PC-3 (cell line): ENCODE measurements around the gene ANO4. TPM values are rescaled to one million over a fixed set of nuclear protein-coding genes. Genes with fewer than 3 reads are reported as not detected.

Experiments
- ATAC-seq: fragments of 200-7000 bp; cut with Tn5 transposase; 2 replicates; pipeline ENCODE4 v1.9.1; 2020; ENCODE audit warnings: mild to moderate bottlenecking, moderate library complexity
- BruUV-seq: library from RNA; stranded (reverse); fragments of 400-500 nt; replicated peaks from 2 replicates; lab custom pipeline; 2021; lab: Mats Ljungman, UMichigan
- CTCF ChIA-PET: fragments of 300-600 bp; sonication (Branson Sonifier 250); formaldehyde crosslinking; loops from one replicate; lab custom pipeline; 2022; ENCODE audit warnings: antibody characterized with exemption; lab: Charles Lee
- POLR2A ChIA-PET: fragments of 300-600 bp; sonication (Branson Sonifier 250); formaldehyde crosslinking; loops from one replicate; lab custom pipeline; 2022; ENCODE audit warnings: antibody characterized with exemption; ENCODE audit not compliant: unreplicated experiment; lab: Charles Lee
- DNase-seq: peaks from one replicate; pipeline ENCODE4 v3.0.0-alpha.2; 2015
- H2AFZ ChIP-seq: fragments of 300-600 bp; sonication (generic); 2 replicates; pipeline ENCODE4 v1.6.0; 2016; ENCODE audit warnings: antibody characterized with exemption, low read length
- H3F3A ChIP-seq: fragments of 300-600 bp; sonication (generic); one replicate; pipeline ENCODE4 v1.6.0; 2017; ENCODE audit warnings: antibody characterized with exemption, low read length, control low read depth, mild to moderate bottlenecking; ENCODE audit not compliant: unreplicated experiment
- H3K27ac ChIP-seq: fragments of 300-600 bp; sonication (generic); 2 replicates; pipeline ENCODE4 v1.5.1; 2016; ENCODE audit warnings: mild to moderate bottlenecking, low read length
- H3K27me3 ChIP-seq: fragments of 300-600 bp; sonication (generic); 2 replicates; pipeline ENCODE4 v1.6.1; 2016; ENCODE audit warnings: low read length, mixed read lengths
- H3K36me3 ChIP-seq: fragments of 300-600 bp; sonication (generic); 2 replicates; pipeline ENCODE4 v1.6.1; 2016; ENCODE audit warnings: low read depth, mixed run types, low read length, mixed read lengths
- H3K4me1 ChIP-seq: fragments of 300-600 bp; sonication (generic); 2 replicates; pipeline ENCODE4 v1.5.1; 2016; ENCODE audit warnings: low read length; ENCODE audit not compliant: insufficient read depth
- H3K4me2 ChIP-seq: fragments of 300-600 bp; sonication (generic); 2 replicates; pipeline ENCODE4 v1.6.0; 2016; ENCODE audit warnings: low read length
- H3K4me3 ChIP-seq: fragments of 300-600 bp; sonication (generic); 2 replicates; pipeline ENCODE4 v1.5.1; 2016; ENCODE audit warnings: mild to moderate bottlenecking, low read length, mixed read lengths
- H3K79me2 ChIP-seq: fragments of 300-600 bp; sonication (generic); 2 replicates; pipeline ENCODE4 v1.6.1; 2017; ENCODE audit warnings: low read length, mixed read lengths
- H3K9ac ChIP-seq: fragments of 300-600 bp; sonication (generic); 2 replicates; pipeline ENCODE4 v1.6.0; 2016; ENCODE audit warnings: mild to moderate bottlenecking, low read length
- H3K9me2 ChIP-seq: fragments of 300-600 bp; sonication (generic); replicated peaks from 2 replicates; pipeline ENCODE4 v1.6.1; 2016; ENCODE audit warnings: mixed run types, low read length, mixed read lengths
- H3K9me3 ChIP-seq: fragments of 300-600 bp; sonication (generic); 2 replicates; pipeline ENCODE4 v1.6.1; 2016; ENCODE audit warnings: low read length, mixed read lengths
- H4K20me1 ChIP-seq: fragments of 300-600 bp; sonication (generic); 2 replicates; pipeline ENCODE4 v1.6.1; 2016; ENCODE audit warnings: low read length, mixed read lengths
- EZH2 ChIP-seq: fragments of 300-600 bp; sonication (generic); IDR thresholded peaks from one replicate; pipeline ENCODE4 v1.6.1; 2017; ENCODE audit warnings: antibody characterized with exemption, mild to moderate bottlenecking, low read length; ENCODE audit not compliant: unreplicated experiment
- EZH2phosphoT487 ChIP-seq: fragments of 300-600 bp; sonication (generic); IDR thresholded peaks from 2 replicates; pipeline ENCODE4 v1.6.1; 2018; ENCODE audit warnings: mild to moderate bottlenecking, antibody characterized with exemption, low read length, borderline replicate concordance
- intact Hi-C: fragments of 100-400 bp; cut with micrococcal nuclease; formaldehyde crosslinking; loops from 2 replicates; pipeline ENCODE4 v1.9.0; 2023
- total RNA-seq: library from RNA; depleted of rRNA; stranded (reverse); fragments of >200 nt; gene quantifications from 2 replicates; pipeline ENCODE4 v1.2.3, GENCODE V29; 2014
- TF ChIP-seq, protein P1 (sequence below): fragments of 300-600 bp; sonication (generic); conservative IDR thresholded peaks from 2 replicates; pipeline ENCODE4 v1.5.1; 2017; ENCODE audit warnings: antibody characterized with exemption, low read depth, mild to moderate bottlenecking, low read length

The ANO4 gene
- total RNA-seq, 1 experiment from 2014 or later: not detected

DNA sequence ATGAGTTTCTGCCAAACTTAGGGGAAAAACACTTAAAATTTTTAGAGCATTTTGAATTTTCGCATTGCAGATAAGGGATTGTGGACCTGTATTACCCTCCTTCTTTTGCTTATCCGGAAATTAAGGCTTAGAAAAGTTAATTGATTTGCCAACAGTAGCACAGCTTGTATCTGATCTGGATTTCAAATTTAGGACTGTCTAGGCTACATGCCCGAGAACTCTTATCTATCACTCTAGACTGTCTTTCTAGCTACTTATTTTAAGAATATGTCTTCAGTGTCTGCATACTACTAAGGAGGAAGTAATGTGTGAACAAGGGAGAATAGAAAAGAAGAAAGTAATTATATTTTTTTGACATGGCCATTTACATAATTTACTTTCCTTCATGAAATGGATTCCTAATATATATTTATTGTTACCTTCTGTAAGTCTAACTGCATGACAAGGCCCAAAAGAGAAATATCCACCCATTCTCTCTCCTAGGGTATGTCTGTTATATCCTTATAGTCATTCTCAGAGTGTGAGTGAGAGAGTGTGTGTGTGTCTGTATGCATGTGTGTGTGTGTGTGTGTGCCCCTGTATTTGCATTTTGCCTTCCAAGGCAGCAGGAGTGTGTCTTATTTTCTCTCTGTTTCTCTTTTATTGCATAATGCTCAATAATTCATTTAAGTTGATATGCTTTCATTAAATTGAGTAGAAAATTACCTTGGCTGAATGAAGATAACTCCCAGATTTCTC is 283.4 kb downstream of the ANO4 start:
- Histone ChIP-seq H3K4me3 (no peak overlapping the region), H3K4me2 (no peak overlapping the region), H3K9me2 (no peaks in the 10 kb centered on the region), H3K9me3 (0 out of 2 replicates have a peak, but pooled peaks cover 9% of the 10 kb centered on the region), H3F3A (no peaks in the 10 kb centered on the region), H3K79me2 (no peaks in the 10 kb centered on the region), H3K27me3 (peaks cover 4% of the 10 kb centered on the region; the same call in 1 of the 2 replicates), H3K27ac (no peak overlapping the region), H3K36me3 (no peaks in the 10 kb centered on the region), H3K9ac (no peak overlapping the region), H2AFZ (no peak overlapping the region), H3K4me1 (no peaks in the 10 kb centered on the region), H4K20me1 (no peaks in the 10 kb centered on the region)
- ChIA-PET CTCF (interaction anchor here (0.5 kb wide), 1 partner anchor 130 kb away, joined by 4 read pairs; no protein-coding TSS in a partner anchor), POLR2A (no interaction called here)
- no TSS peak for BruUV-seq
- TF ChIP-seq EZH2 (no peak), EZH2phosphoT487 (no peak)
- TF ChIP-seq, protein P1, sequence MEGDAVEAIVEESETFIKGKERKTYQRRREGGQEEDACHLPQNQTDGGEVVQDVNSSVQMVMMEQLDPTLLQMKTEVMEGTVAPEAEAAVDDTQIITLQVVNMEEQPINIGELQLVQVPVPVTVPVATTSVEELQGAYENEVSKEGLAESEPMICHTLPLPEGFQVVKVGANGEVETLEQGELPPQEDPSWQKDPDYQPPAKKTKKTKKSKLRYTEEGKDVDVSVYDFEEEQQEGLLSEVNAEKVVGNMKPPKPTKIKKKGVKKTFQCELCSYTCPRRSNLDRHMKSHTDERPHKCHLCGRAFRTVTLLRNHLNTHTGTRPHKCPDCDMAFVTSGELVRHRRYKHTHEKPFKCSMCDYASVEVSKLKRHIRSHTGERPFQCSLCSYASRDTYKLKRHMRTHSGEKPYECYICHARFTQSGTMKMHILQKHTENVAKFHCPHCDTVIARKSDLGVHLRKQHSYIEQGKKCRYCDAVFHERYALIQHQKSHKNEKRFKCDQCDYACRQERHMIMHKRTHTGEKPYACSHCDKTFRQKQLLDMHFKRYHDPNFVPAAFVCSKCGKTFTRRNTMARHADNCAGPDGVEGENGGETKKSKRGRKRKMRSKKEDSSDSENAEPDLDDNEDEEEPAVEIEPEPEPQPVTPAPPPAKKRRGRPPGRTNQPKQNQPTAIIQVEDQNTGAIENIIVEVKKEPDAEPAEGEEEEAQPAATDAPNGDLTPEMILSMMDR: no peak
- no peak for ATAC-seq
- DNase-seq: no peak
- intact Hi-C loops: no loop called here

DNA sequence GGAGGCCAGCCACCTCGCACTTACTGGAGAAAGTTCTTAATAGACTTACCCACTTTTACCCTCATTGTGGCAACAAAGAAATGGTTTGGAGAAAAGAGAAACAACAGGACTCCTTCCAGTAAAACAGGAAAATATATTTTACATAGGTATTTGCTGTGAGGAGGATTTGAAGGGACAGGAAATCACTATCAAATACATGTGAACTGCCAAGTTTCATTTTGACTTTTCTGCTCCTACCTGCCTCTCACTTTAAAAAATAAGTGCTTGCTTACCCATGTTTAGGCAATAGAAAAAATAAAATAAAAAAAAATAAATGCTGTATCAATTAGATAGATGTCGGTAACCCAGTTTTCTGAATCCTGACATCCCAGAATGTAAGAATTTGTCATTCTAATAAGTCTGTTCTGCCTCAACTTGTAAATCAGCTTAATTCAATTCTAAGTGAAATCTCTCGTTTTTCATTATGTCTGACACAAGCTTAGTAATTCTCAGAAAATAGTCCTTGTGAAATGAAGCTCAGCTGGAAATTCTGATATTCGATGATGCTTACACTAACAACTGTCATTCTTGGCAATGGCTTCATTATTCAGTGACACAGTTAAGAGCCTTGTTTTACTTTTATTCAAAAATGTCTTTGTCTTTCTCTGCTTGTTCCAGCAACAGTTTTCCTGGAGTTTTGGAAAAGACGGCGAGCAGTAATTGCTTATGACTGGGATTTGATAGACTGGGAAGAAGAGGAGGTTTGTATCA is 284.1 kb downstream of the ANO4 start:
- 0 out of 2 replicates have a peak, but pooled peaks cover 9% of the 10 kb centered on the region for H3K9me3 ChIP-seq
- no peaks in the 10 kb centered on the region for H3K36me3 ChIP-seq
- ChIA-PET POLR2A (no interaction called here), CTCF (no interaction called here)
- H3K79me2 ChIP-seq: no peaks in the 10 kb centered on the region
- ATAC-seq (no peak), DNase-seq (no peak)
- TF ChIP-seq EZH2 (no peak), EZH2phosphoT487 (no peak)
- TF ChIP-seq, protein P1: no peak
- peaks cover 4% of the 10 kb centered on the region; the same call in 1 of the 2 replicates for H3K27me3 ChIP-seq
- H3K27ac ChIP-seq: no peak overlapping the region
- intact Hi-C loops: no loop called here
- H2AFZ ChIP-seq: no peak overlapping the region
- H3F3A ChIP-seq: no peaks in the 10 kb centered on the region
- no peak overlapping the region for H3K9ac ChIP-seq
- H3K4me1 ChIP-seq: no peaks in the 10 kb centered on the region
- no TSS peak for BruUV-seq
- H3K9me2 ChIP-seq: no peaks in the 10 kb centered on the region
- no peak overlapping the region for H3K4me2 ChIP-seq
- H3K4me3 ChIP-seq: no peak overlapping the region
- no peaks in the 10 kb centered on the region for H4K20me1 ChIP-seq
